ENCODE results near the gene PKD1L1. TPM values are rescaled to one million over a fixed set of nuclear protein-coding genes. Genes with fewer than 3 reads are reported as not detected.

Gene PKD1L1
- total and polyA plus RNA-seq, 7 donors = 0.16 to 1.2 (median 0.63) TPM; not detected in 1

- intact Hi-C loops (cut with DNase I) = no loop called here
- Histone ChIP-seq H3K4me1 (no peaks in the 10 kb centered on the region), H3K4me3 (no peak overlapping the region), H3K27me3 (no peaks in the 10 kb centered on the region), H3K27ac (no peak overlapping the region), H3K36me3 (no peaks in the 10 kb centered on the region), H3K9me3 (no peaks in the 10 kb centered on the region)
- WGBS, 2 donors = 78 to 99% methylated on average over 6 of the region's 6 CpGs
- DNase-seq = no peak
- TF ChIP-seq POLR2A (IDR thresholded peaks at IDR 0.05) = no peak
Observed at GRCh38 chr7:47747160-47747559, 201.1 kb downstream of the PKD1L1 start.

GRCh38 chr7:47746468-47746867 is 201.8 kb downstream of the PKD1L1 start:
- TF ChIP-seq, protein P1, sequence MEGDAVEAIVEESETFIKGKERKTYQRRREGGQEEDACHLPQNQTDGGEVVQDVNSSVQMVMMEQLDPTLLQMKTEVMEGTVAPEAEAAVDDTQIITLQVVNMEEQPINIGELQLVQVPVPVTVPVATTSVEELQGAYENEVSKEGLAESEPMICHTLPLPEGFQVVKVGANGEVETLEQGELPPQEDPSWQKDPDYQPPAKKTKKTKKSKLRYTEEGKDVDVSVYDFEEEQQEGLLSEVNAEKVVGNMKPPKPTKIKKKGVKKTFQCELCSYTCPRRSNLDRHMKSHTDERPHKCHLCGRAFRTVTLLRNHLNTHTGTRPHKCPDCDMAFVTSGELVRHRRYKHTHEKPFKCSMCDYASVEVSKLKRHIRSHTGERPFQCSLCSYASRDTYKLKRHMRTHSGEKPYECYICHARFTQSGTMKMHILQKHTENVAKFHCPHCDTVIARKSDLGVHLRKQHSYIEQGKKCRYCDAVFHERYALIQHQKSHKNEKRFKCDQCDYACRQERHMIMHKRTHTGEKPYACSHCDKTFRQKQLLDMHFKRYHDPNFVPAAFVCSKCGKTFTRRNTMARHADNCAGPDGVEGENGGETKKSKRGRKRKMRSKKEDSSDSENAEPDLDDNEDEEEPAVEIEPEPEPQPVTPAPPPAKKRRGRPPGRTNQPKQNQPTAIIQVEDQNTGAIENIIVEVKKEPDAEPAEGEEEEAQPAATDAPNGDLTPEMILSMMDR (IDR thresholded peaks at IDR 0.05) = no peak
- TF ChIP-seq POLR2A (IDR thresholded peaks at IDR 0.05) = no peak
- TF ChIP-seq EP300 (IDR thresholded peaks at IDR 0.05) = no peak
- no peak for TF ChIP-seq POLR2AphosphoS5 (IDR thresholded peaks at IDR 0.05)
- 69 to 72% methylated on average over 4 of the region's 4 CpGs for WGBS, 2 donors
- Histone ChIP-seq H3K4me1 (no peaks in the 10 kb centered on the region), H3K4me3 (no peak overlapping the region), H3K9me3 (no peaks in the 10 kb centered on the region), H3K27me3 (no peaks in the 10 kb centered on the region), H3K36me3 (no peaks in the 10 kb centered on the region), H3K27ac (no peak overlapping the region)
- intact Hi-C loops (cut with DNase I) = no loop called here
- DNase-seq = no peak

DNA sequence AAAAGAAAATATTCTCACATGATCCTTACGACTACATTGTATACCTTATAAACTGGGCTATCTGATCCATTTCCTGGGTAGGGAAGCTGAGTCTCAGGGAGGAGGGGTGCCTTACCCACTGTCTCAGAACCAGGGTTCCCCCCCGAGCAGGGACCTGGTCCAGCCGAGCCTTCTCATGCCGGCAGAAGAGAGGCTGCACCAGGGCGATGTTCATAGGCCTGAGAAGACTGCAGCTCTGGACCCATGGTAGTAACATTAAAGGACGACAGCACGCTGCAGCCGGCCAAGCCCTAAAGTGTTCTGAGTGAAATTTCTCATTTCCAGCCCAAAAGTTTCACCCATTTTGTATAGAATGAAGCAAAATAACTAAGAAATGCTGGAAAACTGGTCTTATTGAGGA is 203.4 kb downstream of the PKD1L1 start:
- Histone ChIP-seq H3K36me3 (no peaks in the 10 kb centered on the region), H3K9me3 (no peaks in the 10 kb centered on the region), H3K27ac (no peak overlapping the region), H3K27me3 (no peaks in the 10 kb centered on the region), H3K4me1 (no peaks in the 10 kb centered on the region), H3K4me3 (no peak overlapping the region)
- intact Hi-C loops (cut with DNase I) = no loop called here
- no peak for DNase-seq
- TF ChIP-seq, protein P1 (IDR thresholded peaks at IDR 0.05) = no peak
- TF ChIP-seq EP300 (IDR thresholded peaks at IDR 0.05) = no peak
- no peak for TF ChIP-seq POLR2AphosphoS5 (IDR thresholded peaks at IDR 0.05)
- TF ChIP-seq POLR2A (IDR thresholded peaks at IDR 0.05) = no peak
- 94 to 95% methylated on average over 8 of the region's 8 CpGs for WGBS, 2 donors

GRCh38 chr7:47743965-47744591 is 204.2 kb downstream of the PKD1L1 start:
- intact Hi-C loops (cut with DNase I) = no loop called here
- TF ChIP-seq EP300 (IDR thresholded peaks at IDR 0.05) (no peak), POLR2AphosphoS5 (IDR thresholded peaks at IDR 0.05) (no peak), POLR2A (IDR thresholded peaks at IDR 0.05) (no peak)
- Histone ChIP-seq H3K4me3 (no peak overlapping the region), H3K4me1 (no peaks in the 10 kb centered on the region), H3K36me3 (no peaks in the 10 kb centered on the region), H3K27me3 (no peaks in the 10 kb centered on the region), H3K9me3 (no peaks in the 10 kb centered on the region), H3K27ac (no peak overlapping the region)
- DNase-seq = no peak
- 60 to 72% methylated on average over 25 of the region's 25 CpGs for WGBS, 2 donors

DNA sequence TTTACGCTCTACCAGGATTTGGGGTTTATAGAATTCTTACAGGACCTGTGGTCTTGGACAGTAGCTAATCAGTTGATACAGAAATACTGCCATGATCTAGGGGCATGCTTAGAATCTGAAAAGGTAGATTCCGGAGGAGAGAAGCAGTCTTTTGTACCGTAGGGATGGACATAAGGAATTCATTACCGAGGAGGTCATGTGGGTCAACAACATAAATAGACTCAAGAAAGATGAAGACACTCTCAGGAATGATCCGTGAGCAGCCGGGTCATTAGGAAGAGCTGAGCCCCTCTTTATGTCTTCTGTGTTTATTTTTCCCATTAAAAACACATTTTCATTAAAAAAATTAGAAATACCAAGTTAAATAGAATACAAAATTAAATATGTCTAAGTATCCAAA is 206.3 kb downstream of the PKD1L1 start:
- H3K4me1 ChIP-seq = no peaks in the 10 kb centered on the region
- no peak for DNase-seq
- TF ChIP-seq POLR2AphosphoS5 (IDR thresholded peaks at IDR 0.05) (no peak), EP300 (IDR thresholded peaks at IDR 0.05) (no peak), POLR2A (IDR thresholded peaks at IDR 0.05) (no peak)
- TF ChIP-seq, protein P1 (IDR thresholded peaks at IDR 0.05) = no peak
- H3K27ac ChIP-seq = no peak overlapping the region
- WGBS, 2 donors = 79 to 86% methylated on average over 6 of the region's 6 CpGs
- H3K4me3 ChIP-seq = no peak overlapping the region
- H3K9me3 ChIP-seq = no peaks in the 10 kb centered on the region
- H3K27me3 ChIP-seq = no peaks in the 10 kb centered on the region
- no peaks in the 10 kb centered on the region for H3K36me3 ChIP-seq
- intact Hi-C loops (cut with DNase I) = no loop called here

- DNase-seq = no peak
- no peaks in the 10 kb centered on the region for H3K9me3 ChIP-seq
- WGBS, 2 donors = 77 to 83% methylated on average over 8 of the region's 8 CpGs
- H3K27me3 ChIP-seq = no peaks in the 10 kb centered on the region
- no peak overlapping the region for H3K4me3 ChIP-seq
- H3K36me3 ChIP-seq = no peaks in the 10 kb centered on the region
- TF ChIP-seq POLR2A (IDR thresholded peaks at IDR 0.05) (no peak), POLR2AphosphoS5 (IDR thresholded peaks at IDR 0.05) (no peak), EP300 (IDR thresholded peaks at IDR 0.05) (no peak)
- TF ChIP-seq, protein P1 (IDR thresholded peaks at IDR 0.05) = no peak
- no peaks in the 10 kb centered on the region for H3K4me1 ChIP-seq
- intact Hi-C loops (cut with DNase I) = no loop called here
- no peak overlapping the region for H3K27ac ChIP-seq
Observed at GRCh38 chr7:47739891-47740290, 208.4 kb downstream of the PKD1L1 start.

All from sigmoid colon (tissue), 7 donors.